BE2C (cell line): ENCODE measurements around the gene DRAM1.

Experiments
- DNase-seq: peaks from one replicate; pipeline ENCODE4 v3.0.0-alpha.2; 2020
- H3K27me3 ChIP-seq: fragments of 250-450 bp; sonication (Bioruptor Pico); 2 replicates; pipeline ENCODE4 v1.5.1; 2020; ENCODE audit warnings: mild to moderate bottlenecking
- H3K36me3 ChIP-seq: fragments of 250-450 bp; sonication (Bioruptor Pico); 2 replicates; pipeline ENCODE4 v1.5.1; 2020; ENCODE audit warnings: mild to moderate bottlenecking
- H3K4me1 ChIP-seq: fragments of 250-450 bp; sonication (Bioruptor Pico); 2 replicates; pipeline ENCODE4 v1.5.1; 2020
- H3K4me3 ChIP-seq: 2 replicates; pipeline ENCODE4 v1.5.1; 2011; ENCODE audit warnings: low read depth, low read length
- H3K9me3 ChIP-seq: fragments of 250-450 bp; sonication (Bioruptor Pico); 2 replicates; pipeline ENCODE4 v1.5.1; 2020
- CTCF ChIP-seq: IDR thresholded peaks from 2 replicates; pipeline ENCODE4 v1.5.1; 2012; ENCODE audit warnings: mild to moderate bottlenecking, low read depth, low read length

DRAM1 gene

GRCh38 chr12:101931498-101932326 is 54.3 kb downstream of the DRAM1 start:
- DNase-seq, result no peak
- no peak for TF ChIP-seq CTCF
- Histone ChIP-seq H3K4me3 (no peak overlapping the region), H3K9me3 (no peaks in the 10 kb centered on the region), H3K4me1 (no peaks in the 10 kb centered on the region), H3K27me3 (no peaks in the 10 kb centered on the region; the same call in none of the 2 replicates), H3K36me3 (no peaks in the 10 kb centered on the region)

- no peaks in the 10 kb centered on the region for H3K36me3 ChIP-seq
- no peak for DNase-seq
- H3K4me1 ChIP-seq, result no peaks in the 10 kb centered on the region
- TF ChIP-seq CTCF, result no peak
- H3K27me3 ChIP-seq, result no peaks in the 10 kb centered on the region; the same call in none of the 2 replicates
- H3K4me3 ChIP-seq, result no peak overlapping the region
- no peaks in the 10 kb centered on the region for H3K9me3 ChIP-seq
These were observed 56.6 kb downstream of the DRAM1 start for GRCh38 chr12:101933866-101934514.

DNA sequence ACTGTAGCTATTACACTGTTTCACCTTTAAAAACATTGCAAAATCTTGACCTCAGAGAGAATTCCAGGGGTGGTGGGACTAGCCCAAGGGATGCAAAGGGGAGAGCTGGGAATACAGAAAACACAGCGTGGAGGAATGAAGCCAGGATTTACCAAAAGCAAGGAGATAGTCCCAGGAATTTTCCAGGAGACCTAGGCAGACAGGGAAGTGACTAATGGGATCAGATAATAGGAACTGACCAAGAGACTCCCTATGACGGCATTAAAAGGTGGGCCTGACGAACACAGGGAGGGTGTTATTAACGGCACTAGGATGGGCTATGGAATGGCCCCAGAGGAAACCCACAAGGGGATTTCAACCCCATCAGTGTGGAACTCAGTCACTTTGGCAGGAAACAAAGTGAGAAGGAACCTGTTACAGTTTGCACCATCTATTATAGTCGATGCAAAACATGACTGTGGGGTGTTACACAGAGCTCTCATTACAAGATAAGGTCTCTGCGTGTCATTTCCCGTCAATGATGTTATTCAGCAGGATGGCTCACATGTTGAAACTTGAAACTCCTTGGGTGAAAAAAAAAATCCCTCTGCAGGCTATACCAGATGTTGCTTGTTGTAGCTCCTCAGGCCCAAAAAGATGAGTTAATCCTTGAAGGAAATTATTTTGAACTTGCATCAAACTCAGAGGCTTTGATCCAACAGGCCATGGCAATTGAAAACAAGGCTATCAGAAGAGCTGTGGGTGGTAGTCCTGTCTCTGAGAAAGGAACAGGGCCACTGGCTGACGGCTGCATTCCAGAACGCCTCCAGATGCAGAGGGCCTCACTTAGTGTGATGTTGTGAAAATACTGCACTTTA is 58.7 kb downstream of the DRAM1 start:
- Histone ChIP-seq H3K36me3 (no peaks in the 10 kb centered on the region), H3K27me3 (peaks cover 4% of the 10 kb centered on the region), H3K4me3 (no peak overlapping the region), H3K4me1 (no peaks in the 10 kb centered on the region), H3K9me3 (no peaks in the 10 kb centered on the region)
- TF ChIP-seq CTCF, result no peak
- no peak for DNase-seq

GRCh38 chr12:101939306-101939705 is 61.9 kb downstream of the DRAM1 start:
- H3K4me1 ChIP-seq, result no peaks in the 10 kb centered on the region
- no peaks in the 10 kb centered on the region for H3K9me3 ChIP-seq
- DNase-seq, result no peak
- peaks cover 5% of the 10 kb centered on the region; the same call in 1 of the 2 replicates for H3K27me3 ChIP-seq
- H3K36me3 ChIP-seq, result no peaks in the 10 kb centered on the region
- H3K4me3 ChIP-seq, result no peak overlapping the region
- TF ChIP-seq CTCF, result no peak

- Histone ChIP-seq H3K9me3 (no peaks in the 10 kb centered on the region), H3K27me3 (peaks cover 5% of the 10 kb centered on the region; the same call in 1 of the 2 replicates), H3K36me3 (no peaks in the 10 kb centered on the region), H3K4me1 (no peaks in the 10 kb centered on the region), H3K4me3 (no peak overlapping the region)
- peak; percentile 58 for DNase-seq
- TF ChIP-seq CTCF, result peak; percentile 81
These were observed 62.5 kb downstream of the DRAM1 start for GRCh38 chr12:101939856-101940265.
